Measurements from ENCODE around the gene EID3.
"Not testable (repeated sequence)": the region's sequence is repeated elsewhere in the genome, so short reads cannot be mapped to it uniquely, and the experiment has no call there.

The EID3 gene

DNA sequence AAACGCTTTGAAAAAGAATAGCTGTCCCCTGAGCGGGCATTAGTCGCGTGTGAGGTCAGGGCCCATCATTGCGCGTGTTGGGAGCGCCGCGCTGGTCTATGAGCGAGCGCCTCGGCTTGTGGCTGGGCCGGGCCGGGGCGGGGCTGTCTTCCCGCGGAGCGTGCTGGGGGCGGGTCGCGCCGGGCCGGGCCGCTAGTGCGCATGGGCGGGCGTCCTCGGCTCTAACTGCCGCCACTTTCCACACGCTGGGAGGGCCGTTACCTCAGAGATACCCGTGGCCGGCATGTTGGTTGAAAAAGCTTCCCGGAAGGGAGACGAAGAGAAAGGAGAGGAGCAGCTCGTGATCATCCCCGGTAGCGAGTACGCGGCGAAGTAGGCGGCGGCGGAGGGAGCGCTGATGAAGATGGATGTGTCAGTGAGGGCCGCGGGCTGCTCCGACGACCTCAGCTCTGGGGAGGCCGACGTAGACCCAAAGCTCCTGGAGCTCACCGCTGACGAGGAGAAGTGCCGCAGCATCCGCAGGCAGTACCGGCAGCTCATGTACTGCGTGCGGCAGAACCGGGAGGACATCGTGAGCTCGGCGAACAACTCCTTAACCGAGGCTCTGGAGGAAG, at the start of gene EID3:
Gene EID3 (plus strand): TSS at position 202 of the 614 bp plus-strand sequence. CDS start 196 bp downstream, at position 398.
- no peak for DNase-seq

DNA sequence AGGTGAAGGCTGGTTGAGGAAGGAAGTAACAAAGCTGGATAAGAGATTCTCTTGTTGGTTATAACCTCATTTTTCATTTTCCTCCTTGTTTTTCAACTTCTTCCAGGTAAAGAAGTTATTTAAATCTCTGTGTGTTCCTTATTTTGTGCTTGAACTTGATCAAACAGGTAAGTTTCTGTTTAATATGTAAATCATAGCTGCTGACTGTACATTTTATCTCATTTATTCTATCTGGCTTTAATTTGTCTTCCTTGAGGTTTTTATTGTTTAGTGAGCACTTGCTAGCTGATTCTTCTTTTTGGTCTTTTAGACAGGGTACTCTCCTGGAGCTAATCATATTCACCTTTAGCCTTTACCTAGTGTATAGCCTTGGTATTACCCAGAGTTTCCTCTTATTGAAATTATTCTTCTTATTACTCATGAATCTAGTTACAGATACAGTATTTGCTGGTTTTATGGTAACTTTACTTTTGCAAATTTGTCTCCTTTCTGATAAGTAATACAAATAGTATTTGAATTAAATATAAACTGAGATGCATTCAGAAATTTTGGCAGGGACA, 45.5 kb upstream of the EID3 start:
- no peak for DNase-seq

DNA sequence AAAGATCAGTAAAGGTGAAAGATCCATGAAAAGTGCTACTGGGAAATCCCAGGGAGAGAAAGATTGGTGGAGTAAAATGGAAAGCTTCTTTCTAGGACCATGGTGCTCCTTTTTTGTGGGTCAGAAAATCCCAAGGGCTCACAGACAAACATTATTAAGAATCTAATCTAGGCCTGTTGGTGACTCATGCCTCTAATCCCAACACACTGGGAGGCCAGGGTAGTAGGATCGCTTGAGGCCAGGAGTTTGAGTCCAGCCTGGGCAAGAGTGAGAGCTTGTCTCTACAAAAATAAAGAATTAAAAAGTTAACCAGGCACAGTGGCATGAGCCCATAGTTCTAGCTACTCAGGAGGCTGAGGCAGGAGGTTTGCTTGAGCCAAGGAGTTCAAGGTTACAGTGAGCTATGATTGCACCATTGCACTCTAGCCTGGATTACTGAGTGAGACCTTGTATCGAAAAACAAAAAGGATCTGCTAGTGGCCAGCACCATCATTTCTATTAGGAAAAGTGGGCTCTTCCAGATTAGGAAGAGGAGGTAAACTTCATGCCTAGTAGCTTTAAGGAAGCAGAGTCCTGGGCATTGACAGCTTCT, 45.0 kb upstream of the EID3 start:
- no peak for DNase-seq

- DNase-seq = no peak
Measured at GRCh38 chr12:104263026-104263425, 40.5 kb upstream of the EID3 start.

DNA sequence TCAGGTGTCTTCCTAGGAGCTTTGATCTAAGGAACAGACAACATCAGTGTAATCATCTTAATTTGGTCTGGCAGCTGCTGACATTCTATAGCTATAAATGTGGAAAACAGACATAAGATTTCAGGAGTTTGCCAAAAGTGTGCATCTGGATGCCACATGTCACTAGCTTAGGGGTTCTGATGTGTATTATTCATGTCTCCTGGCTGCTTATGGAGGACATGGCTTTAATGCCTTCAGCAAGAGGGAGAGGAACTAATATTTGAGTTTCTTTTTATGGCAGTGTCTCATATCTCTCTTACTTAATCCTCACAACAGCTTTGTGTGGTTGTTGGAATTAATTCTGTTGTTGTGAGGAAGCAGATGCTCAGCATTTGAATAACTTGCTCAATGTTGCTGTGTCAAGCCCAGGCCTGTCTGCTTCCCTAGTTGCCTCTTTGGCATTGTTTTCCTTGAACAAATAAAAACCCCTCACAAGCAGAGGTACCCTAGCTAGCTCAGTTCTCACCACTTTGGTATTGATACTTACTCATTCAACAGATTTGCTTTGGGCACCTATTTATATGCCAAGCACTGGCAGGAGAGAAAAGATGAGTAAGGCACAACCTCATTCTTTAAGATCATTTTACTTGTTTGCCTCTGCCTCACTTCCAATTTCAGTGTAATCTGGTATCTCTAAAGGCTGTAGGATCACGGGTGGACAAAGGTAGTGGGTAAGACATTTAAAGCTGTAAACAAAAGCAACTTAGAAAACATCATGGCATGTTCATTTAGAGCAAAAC, 39.8 kb upstream of the EID3 start:
- DNase-seq = peak; percentile 4

DNA sequence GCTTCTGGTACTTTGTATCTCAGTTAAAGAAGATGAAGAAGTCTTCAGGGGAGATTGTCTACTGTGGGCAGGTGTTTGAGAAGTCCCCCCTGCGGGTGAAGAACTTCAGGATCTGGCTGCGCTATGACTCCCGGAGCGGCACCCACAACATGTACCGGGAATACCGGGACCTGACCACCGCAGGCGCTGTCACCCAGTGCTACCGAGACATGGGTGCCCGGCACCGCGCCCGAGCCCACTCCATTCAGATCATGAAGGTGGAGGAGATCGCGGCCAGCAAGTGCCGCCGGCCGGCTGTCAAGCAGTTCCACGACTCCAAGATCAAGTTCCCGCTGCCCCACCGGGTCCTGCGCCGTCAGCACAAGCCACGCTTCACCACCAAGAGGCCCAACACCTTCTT, 38.1 kb upstream of the EID3 start:
- not testable (repeated sequence) for DNase-seq

DNA sequence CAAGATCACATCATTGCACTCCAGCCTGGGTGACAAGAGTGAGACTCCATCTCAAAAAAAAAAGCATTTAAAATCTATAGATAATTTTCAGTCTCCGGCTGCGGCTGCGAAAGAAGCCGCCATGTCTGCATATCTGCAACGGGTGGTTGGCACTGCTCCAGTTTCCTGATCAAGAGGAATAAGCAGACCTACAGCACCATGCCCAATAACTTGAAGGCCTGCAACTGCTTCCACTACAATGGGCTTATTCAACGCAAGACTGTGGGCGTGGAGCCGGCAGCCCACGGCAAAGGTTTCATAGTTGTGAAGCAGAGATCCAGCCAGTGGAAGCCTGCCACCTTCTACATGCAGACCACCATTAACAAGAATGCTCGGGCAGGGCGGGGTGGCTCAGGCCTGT, 30.6 kb upstream of the EID3 start:
- DNase-seq = no peak

- DNase-seq = no peak
Measured at GRCh38 chr12:104273503-104273902, 30.0 kb upstream of the EID3 start.

DNA sequence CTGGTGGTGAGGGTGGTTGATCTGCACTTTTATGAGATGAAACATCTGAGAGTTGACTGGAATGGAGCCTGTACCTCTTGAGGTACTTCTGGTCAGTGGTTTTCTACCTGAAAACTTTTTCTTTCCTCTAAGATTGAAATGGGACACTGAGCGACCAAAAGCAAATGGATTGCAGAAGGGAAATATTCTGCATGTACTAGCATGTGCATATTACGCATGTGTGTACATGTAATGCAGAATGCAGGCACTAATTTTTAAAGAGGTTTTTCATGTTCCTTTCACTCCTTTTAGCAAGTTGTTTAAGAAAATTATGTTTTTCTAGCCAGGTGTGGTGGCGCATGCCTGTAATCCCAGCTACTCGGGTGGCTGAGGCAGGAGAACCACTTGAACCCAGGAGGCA, 28.7 kb upstream of the EID3 start:
- no peak for DNase-seq

DNA sequence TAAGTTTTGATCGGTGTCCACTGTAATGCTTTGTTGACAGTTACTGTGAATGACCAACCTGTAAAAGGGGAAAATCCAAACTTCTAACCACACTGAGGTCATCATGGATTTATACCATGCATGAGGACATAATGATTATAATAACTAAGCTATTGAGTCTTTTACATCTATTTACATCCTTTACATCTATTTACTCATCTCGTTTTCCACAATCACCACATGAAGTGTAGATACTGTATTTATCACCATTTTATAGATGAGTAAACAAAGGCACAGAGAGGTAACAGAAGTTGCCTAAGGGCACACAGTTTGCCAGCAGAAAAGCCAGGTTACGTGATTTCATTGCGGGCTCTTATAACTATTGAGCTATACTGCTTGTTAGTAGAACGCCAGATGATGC, 27.9 kb upstream of the EID3 start:
- no peak for DNase-seq

DNA sequence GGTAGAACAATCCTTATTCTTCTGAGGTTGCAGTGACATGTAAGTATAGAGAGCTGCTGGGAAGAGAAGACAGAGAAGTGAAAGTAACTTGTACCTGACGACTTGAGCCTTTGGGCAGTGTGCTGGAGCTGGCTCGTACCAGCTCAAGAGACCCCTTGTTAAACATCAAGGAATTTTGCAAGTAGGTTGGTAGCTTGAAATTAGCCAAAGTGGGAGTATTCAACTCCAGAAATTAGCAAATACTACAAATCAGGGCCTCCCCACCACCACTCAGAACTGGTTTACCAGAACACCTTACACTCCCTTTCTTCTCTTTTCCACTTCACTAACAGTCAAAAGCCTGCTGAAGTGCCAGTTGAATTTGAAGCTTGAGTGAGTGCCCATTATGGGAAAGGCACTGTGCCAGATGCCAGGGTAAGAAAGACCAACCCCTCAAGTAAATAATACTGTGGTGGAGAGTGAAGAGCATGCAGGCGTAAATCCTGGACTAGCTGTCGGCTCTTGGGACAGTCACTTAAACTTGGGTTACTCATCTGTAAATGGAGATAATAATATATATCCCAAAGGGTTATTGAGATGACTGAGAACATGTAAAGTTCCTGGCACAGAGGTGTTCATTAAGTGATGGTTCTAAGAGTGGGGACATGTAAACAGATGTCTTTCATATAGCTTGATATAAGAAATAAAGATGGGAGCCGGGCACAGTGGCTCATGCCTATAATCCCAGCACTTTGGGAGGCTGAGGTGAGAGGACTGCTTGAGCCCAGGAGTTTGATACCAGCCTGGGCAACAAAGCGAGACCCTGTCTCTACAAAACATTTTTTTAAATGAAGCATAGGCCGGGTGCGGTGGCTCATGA, 27.0 kb upstream of the EID3 start:
- DNase-seq = no peak

- no peak for DNase-seq
Measured at GRCh38 chr12:104279164-104279563, 24.4 kb upstream of the EID3 start.

DNA sequence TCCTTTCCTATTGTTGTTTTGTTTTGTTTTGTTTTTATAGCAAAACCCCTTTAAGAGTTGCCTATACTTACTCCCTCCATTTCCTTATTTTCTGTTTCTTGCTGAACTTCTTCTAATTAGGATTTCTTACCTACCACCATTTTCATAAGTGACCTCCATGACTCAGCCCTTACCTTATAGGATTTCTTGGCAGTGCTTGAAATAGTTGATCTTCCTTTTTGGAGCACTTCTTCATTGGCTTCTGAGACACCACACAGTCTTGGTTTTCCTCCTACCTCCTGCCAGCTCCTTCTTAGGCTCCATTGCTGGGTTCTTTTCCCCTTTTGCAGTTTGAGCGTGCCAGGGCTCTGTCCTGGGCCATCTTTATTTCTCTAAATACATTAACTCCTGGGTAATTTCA, 23.4 kb upstream of the EID3 start:
- DNase-seq = no peak

DNA sequence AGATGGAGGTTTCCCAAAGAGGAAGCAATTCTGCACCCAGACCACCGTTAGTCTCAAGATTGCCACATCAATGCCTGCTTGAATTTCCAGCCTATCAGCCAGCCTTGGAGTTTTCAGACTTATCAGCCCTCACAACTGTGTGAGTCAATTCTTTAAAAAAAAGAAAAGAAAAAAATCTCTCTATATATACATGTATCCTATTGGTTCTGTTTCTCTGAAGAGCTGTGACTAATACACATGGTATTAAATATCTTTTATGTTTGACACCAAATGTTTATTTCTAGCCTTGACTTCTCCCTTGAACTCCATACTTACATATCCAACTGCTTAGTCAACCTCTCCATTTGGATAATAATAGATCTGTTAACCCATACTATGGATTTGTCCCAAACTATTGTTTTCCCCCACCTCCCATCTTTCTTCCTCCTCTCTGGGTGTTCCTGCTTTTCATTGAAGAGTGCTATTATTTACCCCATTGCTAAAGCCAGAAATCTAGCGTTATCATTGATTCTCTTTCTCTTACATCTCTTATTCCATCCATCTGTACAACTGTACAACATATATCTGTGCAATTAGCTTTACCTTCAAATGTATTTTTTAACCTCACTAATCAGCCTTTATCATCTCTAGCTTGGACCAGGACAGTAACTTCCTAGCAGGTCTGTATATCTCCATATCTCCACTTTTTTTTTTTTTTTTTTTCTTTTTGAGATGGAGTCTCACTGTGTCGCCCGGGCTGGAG, 22.7 kb upstream of the EID3 start:
- no peak for DNase-seq

- no peak for DNase-seq
Measured at GRCh38 chr12:104281636-104282035, 21.9 kb upstream of the EID3 start.

DNA sequence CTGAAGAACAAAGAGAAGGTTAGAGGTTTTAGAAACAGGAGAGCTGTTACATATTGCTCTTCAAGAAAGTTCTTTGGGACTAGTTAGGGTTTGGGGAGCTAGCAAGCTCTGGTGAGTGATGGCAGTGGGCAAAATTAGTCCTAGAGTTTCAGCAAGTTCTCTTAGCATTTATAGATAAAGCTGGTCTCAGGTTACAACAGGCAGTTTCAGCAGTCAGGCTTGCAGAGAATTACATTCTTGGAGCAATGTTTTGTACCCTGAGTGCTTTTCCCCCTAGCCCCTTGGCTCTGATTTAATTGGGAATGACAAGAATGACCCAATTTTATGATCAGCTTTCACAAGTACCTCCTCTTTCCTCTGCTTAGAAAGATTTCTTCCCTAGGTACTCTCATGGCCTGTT, 21.4 kb upstream of the EID3 start:
- DNase-seq = no peak

DNA sequence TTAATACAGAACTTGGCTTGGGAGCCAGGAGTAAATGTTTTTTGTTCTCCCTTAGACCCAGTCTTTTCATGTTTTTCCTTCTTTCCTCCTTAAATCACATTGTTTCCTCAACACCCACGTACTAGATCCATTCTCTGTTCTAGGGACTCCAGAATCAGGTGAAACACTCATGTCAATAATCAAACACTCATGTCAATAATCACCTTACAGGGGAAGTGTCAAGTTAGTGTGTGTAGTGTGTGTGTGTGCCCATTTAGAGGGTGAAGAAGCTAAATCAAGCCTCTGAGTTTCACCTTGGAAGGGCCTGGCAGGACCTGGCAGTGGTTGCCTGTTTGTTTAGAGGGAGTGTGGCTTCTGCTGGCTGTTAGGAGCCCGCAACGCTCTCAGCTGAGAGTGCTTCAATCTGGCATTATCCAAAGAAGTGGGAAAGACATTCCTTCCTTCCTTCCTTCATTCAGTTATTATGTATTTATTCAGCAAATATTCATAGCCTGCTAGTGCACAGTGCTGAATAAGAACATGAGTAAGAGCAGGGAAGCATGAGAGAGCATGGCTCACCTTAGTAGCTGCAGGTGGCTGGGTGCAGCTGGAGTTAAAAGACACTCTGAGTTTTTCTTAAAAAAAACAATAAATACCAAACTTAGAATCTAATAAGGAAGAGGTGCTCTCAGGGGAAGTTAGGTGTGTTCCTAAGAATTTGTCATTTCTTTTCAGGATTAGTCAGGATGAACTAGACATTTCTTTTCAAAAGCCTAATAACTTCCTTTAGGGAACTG, 17.6 kb upstream of the EID3 start:
- no peak for DNase-seq

- peak; percentile 91 for DNase-seq
Measured at GRCh38 chr12:104286516-104287482, 16.7 kb upstream of the EID3 start.

DNA sequence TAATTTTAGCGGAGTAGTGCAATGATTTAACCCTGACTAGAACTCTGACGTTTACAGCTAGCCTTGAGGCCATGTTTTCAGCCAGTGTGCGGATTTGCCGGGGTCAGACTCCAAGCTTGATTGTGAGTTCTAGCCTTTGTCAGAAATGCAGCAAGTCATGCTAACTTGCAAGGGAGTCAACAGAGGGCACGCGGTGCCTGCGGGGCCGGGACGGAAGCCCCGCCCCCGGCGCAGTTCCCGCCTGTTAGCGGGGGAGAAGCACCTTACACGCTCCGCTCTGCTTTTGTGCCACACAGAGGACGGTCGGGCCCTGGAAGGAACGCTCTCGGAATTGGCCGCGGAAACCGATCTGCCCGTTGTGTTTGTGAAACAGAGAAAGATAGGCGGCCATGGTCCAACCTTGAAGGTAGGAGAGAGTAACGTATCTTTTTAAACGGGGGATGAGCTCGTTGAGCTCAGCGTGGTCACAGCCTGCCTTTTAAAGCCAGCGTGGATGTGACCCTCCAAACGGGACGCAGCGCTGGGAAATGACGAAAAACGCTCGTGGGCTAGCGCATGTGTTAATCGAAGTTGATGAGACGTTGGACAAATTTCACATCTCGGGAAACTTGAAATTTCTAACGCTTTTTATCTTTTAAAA, 14.8 kb upstream of the EID3 start:
- DNase-seq = peak; percentile 82

DNA sequence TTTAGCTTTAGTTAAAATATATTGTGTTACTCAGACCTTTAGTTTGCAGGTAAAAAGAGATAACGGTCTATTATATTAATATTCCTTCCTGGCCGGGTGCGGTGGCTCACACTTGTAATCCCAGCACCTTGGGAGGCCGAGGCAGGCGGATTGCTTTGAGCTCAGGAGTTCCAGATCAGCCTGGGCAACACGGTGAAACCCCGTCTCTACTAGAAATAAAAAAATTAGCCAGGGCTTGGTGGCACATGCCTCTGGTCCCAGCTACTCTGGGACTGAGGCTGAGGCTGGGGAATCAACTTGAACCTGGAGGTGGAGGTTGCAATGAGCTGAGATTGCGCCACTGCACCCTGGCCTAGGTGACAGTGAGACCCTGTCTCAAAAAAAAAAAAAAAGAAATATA, 13.2 kb upstream of the EID3 start:
- DNase-seq = no peak
